GM12878 (cell line): Measurements from ENCODE around the gene TXNRD1. TPM values are rescaled to one million over a fixed set of nuclear protein-coding genes. Genes with fewer than 3 reads are reported as not detected.

ENCODE experiments used
- ATAC-seq: fragments of 200-7000 bp; cut with Tn5 transposase; 3 replicates; pipeline ENCODE4 v1.9.1; 2020; ENCODE audit warnings: mild to moderate bottlenecking, moderate library complexity
- BruUV-seq: library from RNA; stranded (reverse); fragments of 400-500 nt; replicated peaks from 2 replicates; lab custom pipeline; 2021; lab: Mats Ljungman, UMichigan
- CTCF ChIA-PET: fragments of 300-600 bp; sonication (Branson Sonifier 250); formaldehyde crosslinking; extraction: SDS; loops from one replicate; lab custom pipeline; 2021; ENCODE audit warnings: inconsistent platforms; lab: Yijun Ruan, JAX
- POLR2A ChIA-PET: fragments of 350-600 bp; formaldehyde crosslinking; extraction: SDS; loops from one replicate; lab custom pipeline; 2021; ENCODE audit warnings: inconsistent platforms; lab: Charles Lee
- RAD21 ChIA-PET: fragments of 300-600 bp; sonication (Branson Sonifier 250); formaldehyde crosslinking; loops from one replicate; lab custom pipeline; 2023; ENCODE audit warnings: antibody characterized with exemption; ENCODE audit not compliant: unreplicated experiment; lab: Charles Lee
- SMC1A ChIA-PET: fragments of 300-600 bp; sonication (Branson Sonifier 250); formaldehyde crosslinking; loops from one replicate; lab custom pipeline; 2023; ENCODE audit not compliant: unreplicated experiment, uncharacterized antibody; lab: Charles Lee
- DNase-seq: peaks from one replicate; pipeline ENCODE4 v3.0.0-alpha.2; 2011; ENCODE audit warnings: low read depth, low spot score
- FAIRE-seq: peaks from 3 replicates; lab custom pipeline; 2011; peaks lifted over from hg19 to GRCh38; lab: Jason Lieb, UNC
- H2AFZ ChIP-seq: 2 replicates; pipeline ENCODE4 v1.6.0; 2011; ENCODE audit warnings: low read depth, low read length, control low read depth; ENCODE audit not compliant: control insufficient read depth
- H3K27ac ChIP-seq: 2 replicates; pipeline ENCODE4 v1.5.1; 2011; ENCODE audit warnings: control low read depth; ENCODE audit not compliant: control insufficient read depth, insufficient read depth
- H3K27me3 ChIP-seq, 2 experiments: replicated peaks in 1 of 2; 2 replicates each; pipeline versions ENCODE4 v1.6.0 to v1.6.1; 2011; ENCODE audit warnings: low read length in 1 of 2; ENCODE audit not compliant: control insufficient read depth in 2 of 2, insufficient read depth in 2 of 2
- H3K36me3 ChIP-seq, 2 experiments: 2 replicates each; pipeline ENCODE4 v1.5.1; 2011; ENCODE audit warnings: low read length in 1 of 2; ENCODE audit not compliant: control insufficient read depth in 2 of 2, insufficient read depth in 2 of 2
- H3K4me1 ChIP-seq: 2 replicates; pipeline ENCODE4 v1.6.1; 2011; ENCODE audit warnings: mild to moderate bottlenecking, low read length, moderate library complexity, mixed read lengths; ENCODE audit not compliant: control insufficient read depth, insufficient read depth
- H3K4me2 ChIP-seq: 2 replicates; pipeline ENCODE4 v1.6.0; 2011; ENCODE audit warnings: control low read depth; ENCODE audit not compliant: control insufficient read depth, insufficient read depth
- H3K4me3 ChIP-seq: fragments of 200-600 bp; sonication (generic); 2 replicates; pipeline ENCODE4 v1.5.1; 2016
- H3K79me2 ChIP-seq: 2 replicates; pipeline ENCODE4 v1.6.0; 2011; ENCODE audit warnings: low read length; ENCODE audit not compliant: control insufficient read depth, insufficient read depth
- H3K9ac ChIP-seq: 2 replicates; pipeline ENCODE4 v1.8.0; 2011; ENCODE audit warnings: low read length, control low read depth, mixed read lengths; ENCODE audit not compliant: control insufficient read depth, insufficient read depth
- H3K9me3 ChIP-seq: replicated peaks from 3 replicates; pipeline ENCODE4 v1.5.1; 2011; ENCODE audit warnings: mild to moderate bottlenecking, low read length; ENCODE audit not compliant: control insufficient read depth, insufficient read depth
- H4K20me1 ChIP-seq: 2 replicates; pipeline ENCODE4 v1.6.0; 2011; ENCODE audit not compliant: control insufficient read depth, insufficient read depth
- ATF7 ChIP-seq: fragments of 450-650 bp; IDR thresholded peaks from 2 replicates; pipeline ENCODE4 v1.6.1; 2016; ENCODE audit warnings: low read depth, mild to moderate bottlenecking
- CHD2 ChIP-seq: IDR thresholded peaks from 2 replicates; pipeline ENCODE4 v1.6.1; 2011; ENCODE audit warnings: low read depth, low read length, improper control_type of control experiment, borderline replicate concordance
- CREB1 ChIP-seq: IDR thresholded peaks from 2 replicates; pipeline ENCODE4 v1.6.1; 2012; ENCODE audit warnings: low read depth, mild to moderate bottlenecking, inconsistent platforms
- ETV6 ChIP-seq, 2 experiments: fragments of 450-650 bp in 1 of 2; IDR thresholded peaks in 1 of 2; conservative IDR thresholded peaks in 1 of 2; 2 replicates each; pipeline ENCODE4 v1.6.1; 2014; ENCODE audit warnings: antibody characterized with exemption in 1 of 2, borderline replicate concordance in 1 of 2, low read depth in 1 of 2, mild to moderate bottlenecking in 1 of 2, moderate library complexity in 1 of 2
- HDAC2 ChIP-seq: fragments of 200-600 bp; sonication (generic); IDR thresholded peaks from 2 replicates; pipeline ENCODE4 v1.6.1; 2017
- HDAC6 ChIP-seq: fragments of 200-600 bp; sonication (generic); IDR thresholded peaks from one replicate; pipeline ENCODE4 v1.8.0; 2017; ENCODE audit warnings: antibody characterized with exemption; ENCODE audit not compliant: unreplicated experiment
- IKZF1 ChIP-seq: fragments of 450-650 bp; conservative IDR thresholded peaks from 2 replicates; pipeline ENCODE4 v1.6.1; 2017; ENCODE audit warnings: antibody characterized with exemption, mild to moderate bottlenecking
- JUNB ChIP-seq: IDR thresholded peaks from 2 replicates; pipeline ENCODE4 v1.6.1; 2016; ENCODE audit warnings: antibody characterized with exemption, mild to moderate bottlenecking
- MEF2A ChIP-seq: IDR thresholded peaks from 2 replicates; pipeline ENCODE4 v1.6.1; 2011; ENCODE audit warnings: low read depth, mild to moderate bottlenecking, low read length, moderate library complexity; ENCODE audit not compliant: insufficient read depth
- POLR2AphosphoS2 ChIP-seq: IDR thresholded peaks from 2 replicates; pipeline ENCODE4 v1.6.1; 2011; ENCODE audit warnings: low read depth, mild to moderate bottlenecking, low read length, improper control_type of control experiment, moderate library complexity
- RCOR1 ChIP-seq: conservative IDR thresholded peaks from 2 replicates; pipeline ENCODE4 v1.6.1; 2012; ENCODE audit warnings: low read depth, low read length, improper control_type of control experiment
- SMARCA5 ChIP-seq: fragments of 450-650 bp; IDR thresholded peaks from 2 replicates; pipeline ENCODE4 v1.6.1; 2017; ENCODE audit warnings: mild to moderate bottlenecking
- SREBF1 ChIP-seq: IDR thresholded peaks from 2 replicates; pipeline ENCODE4 v1.6.1; 2012; ENCODE audit warnings: mild to moderate bottlenecking, low read length
- STAT3 ChIP-seq: IDR thresholded peaks from 2 replicates; pipeline ENCODE4 v1.6.1; 2011; ENCODE audit warnings: low read depth, low read length, improper control_type of control experiment
- SUZ12 ChIP-seq: fragments of 200-600 bp; sonication (generic); IDR thresholded peaks from one replicate; pipeline ENCODE4 v1.6.1; 2018; ENCODE audit warnings: antibody characterized with exemption, mild to moderate bottlenecking; ENCODE audit not compliant: unreplicated experiment
- TCF7 ChIP-seq: IDR thresholded peaks from 2 replicates; pipeline ENCODE4 v1.6.1; 2014; ENCODE audit warnings: antibody characterized with exemption, borderline replicate concordance
- YBX1 ChIP-seq: fragments of 450-650 bp; IDR thresholded peaks from 2 replicates; pipeline ENCODE4 v1.6.1; 2016; ENCODE audit warnings: antibody characterized with exemption
- YY1 ChIP-seq: IDR thresholded peaks from 2 replicates; pipeline ENCODE4 v1.6.1; 2011; ENCODE audit warnings: low read depth, mild to moderate bottlenecking, low read length
- ZNF217 ChIP-seq: fragments of 450-650 bp; IDR thresholded peaks from 2 replicates; pipeline ENCODE4 v1.6.1; 2017; ENCODE audit warnings: antibody characterized with exemption, mild to moderate bottlenecking
- ZNF687 ChIP-seq: fragments of 450-650 bp; IDR thresholded peaks from 2 replicates; pipeline ENCODE4 v1.6.1; 2017; ENCODE audit warnings: mild to moderate bottlenecking, moderate library complexity
- in situ Hi-C: fragments of 300-500 bp; cut with MboI; formaldehyde crosslinking; loops from 9 replicates; pipeline ENCODE4 v1.14.3; 2018; ENCODE audit warnings: mixed read lengths
- intact Hi-C: fragments of 100-400 bp; cut with micrococcal nuclease; formaldehyde crosslinking; loops from one replicate; pipeline ENCODE4 v1.14.2; 2022; ENCODE audit not compliant: unreplicated experiment
- polyA plus RNA-seq, 11 experiments: library from polyadenylated mRNA; depleted of rRNA in 4 of 11; unstranded in 6 of 11; stranded (reverse) in 5 of 11; fragments of >200 nt; fragmentation: Nextera tagmentation in 4 of 11; fragmentation: Illumina TruSeq in 1 of 11; extraction: Ambion mirVana in 4 of 11; extraction: Trizol in 1 of 11; gene quantifications; 1 replicate in 1 of 11; 2 replicates in 10 of 11; pipeline versions ENCODE4 v1.2.1 to v1.2.3, GENCODE V29; 2011 to 2016; ENCODE audit warnings: inconsistent platforms in 2 of 11, missing spikeins in 2 of 11, low read depth in 1 of 11
- total RNA-seq, 4 experiments: library from RNA; depleted of rRNA in 3 of 4; stranded (reverse); fragments of >200 nt in 3 of 4; fragmentation: Illumina TruSeq in 1 of 4; extraction: Trizol in 1 of 4; gene quantifications; 2 replicates each; pipeline versions ENCODE4 v1.2.1 to v1.2.3, GENCODE V29; 2013 to 2021

The TXNRD1 gene
- total and polyA plus RNA-seq, 10 of the 15 experiments (the other 5 are each of a cell fraction or from before 2014, with no cell fraction given), result 52.6 to 84.6 (median 67.8) TPM

- ATAC-seq (no peak), FAIRE-seq (no peak), DNase-seq (no peak)
- H3K27me3 ChIP-seq, result no peaks in the 10 kb centered on the region
- TF ChIP-seq YY1, result no peak
- no peak for TF ChIP-seq ZNF217
- no peak for TF ChIP-seq YBX1
- TF ChIP-seq SUZ12, result no peak
- TF ChIP-seq ATF7, result no peak
- TF ChIP-seq POLR2AphosphoS2, result no peak
- no peak for TF ChIP-seq STAT3
- TF ChIP-seq TCF7, result no peak
- no peak for TF ChIP-seq SMARCA5
- TF ChIP-seq JUNB, result no peak
- no peak for TF ChIP-seq IKZF1
- TF ChIP-seq ZNF687, result no peak
- no peak for TF ChIP-seq ETV6 (conservative IDR thresholded peaks at IDR 0.05 in 1 of 2, IDR thresholded peaks at IDR 0.05 in 1 of 2; ENCODE audit: borderline replicate concordance in 1 of 2, low read depth in 1 of 2)
- no peak for TF ChIP-seq SREBF1
- TF ChIP-seq MEF2A, result no peak
- TF ChIP-seq RCOR1, result no peak
- TF ChIP-seq HDAC6, result no peak
- TF ChIP-seq HDAC2, result no peak
- no peak for TF ChIP-seq CHD2
- no peak for TF ChIP-seq CREB1
- H3K36me3 ChIP-seq, result peaks cover 15 to 48% of the 10 kb centered on the region in 2 experiments
- intact Hi-C loops, result no loop called here
- no peaks in the 10 kb centered on the region for H4K20me1 ChIP-seq
- H3K9ac ChIP-seq, result no peak overlapping the region
- no TSS peak for BruUV-seq
- POLR2A ChIA-PET, result no interaction called here
- H3K4me1 ChIP-seq, result no peaks in the 10 kb centered on the region
- H2AFZ ChIP-seq, result no peak overlapping the region
- RAD21 ChIA-PET, result no interaction called here
- H3K4me3 ChIP-seq, result no peak overlapping the region
- CTCF ChIA-PET, result interaction anchor here (1.4 kb wide), 1 partner anchor 42 kb away, joined by 3 read pairs; no protein-coding TSS in a partner anchor
- no peaks in the 10 kb centered on the region for H3K9me3 ChIP-seq
- SMC1A ChIA-PET, result no interaction called here
- H3K79me2 ChIP-seq, result no peaks in the 10 kb centered on the region; the same call in 1 of the 2 replicates
- in situ Hi-C loops, result no loop called here
- H3K27ac ChIP-seq, result no peak overlapping the region
- no peak overlapping the region for H3K4me2 ChIP-seq
Observed at GRCh38 chr12:104316936-104317335, 101.4 kb downstream of the TXNRD1 start.
